ENCODE data around the gene VEGFB.

VEGFB gene

GRCh38 chr11:64263021-64263946 lies 28.9 kb downstream of the VEGFB start:
- DNase-seq = no peak

DNA sequence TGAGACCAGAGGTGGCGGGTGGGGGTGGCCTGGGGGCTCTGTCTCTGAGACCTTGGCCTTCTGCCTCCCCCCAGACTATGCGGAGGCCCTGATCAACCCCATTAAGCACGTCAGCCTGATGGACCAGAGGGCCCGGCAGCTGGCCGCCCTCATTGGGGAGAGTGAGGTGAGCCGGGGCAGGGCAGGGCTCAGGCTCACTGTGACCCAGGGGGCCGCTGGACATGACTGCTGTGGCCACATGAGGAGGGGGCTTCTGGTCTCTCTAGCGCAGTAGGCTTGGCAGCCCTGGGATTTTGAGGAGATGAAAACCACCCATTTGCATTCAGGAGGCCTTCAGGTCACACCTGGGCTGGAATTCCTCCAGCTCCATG lies 29.5 kb downstream of the VEGFB start:
- DNase-seq = no peak

DNA sequence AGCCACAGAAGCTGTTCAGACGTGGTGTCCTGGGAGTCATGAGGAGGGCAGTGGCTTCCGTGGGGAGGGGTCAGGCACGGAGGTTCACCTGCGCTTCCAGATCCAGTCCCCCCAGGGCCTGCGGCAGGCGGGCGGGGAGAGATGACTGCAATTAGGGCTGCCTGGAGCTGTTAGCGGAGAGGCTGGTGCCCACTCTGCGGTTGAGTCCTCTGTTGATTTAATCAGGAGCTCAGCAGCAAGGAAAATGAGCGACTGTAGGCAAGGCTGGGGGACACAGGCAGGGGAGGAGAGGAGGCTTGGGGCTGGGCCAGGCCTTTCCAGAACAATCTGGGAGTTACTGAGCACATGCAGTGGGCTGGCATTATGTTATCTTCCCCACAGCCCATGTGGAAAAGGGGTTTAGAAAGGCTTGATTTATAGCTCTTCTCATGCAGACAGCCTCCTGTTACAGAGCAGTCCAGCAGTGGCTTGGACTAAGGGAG lies 30.0 kb downstream of the VEGFB start:
- no peak for DNase-seq

DNA sequence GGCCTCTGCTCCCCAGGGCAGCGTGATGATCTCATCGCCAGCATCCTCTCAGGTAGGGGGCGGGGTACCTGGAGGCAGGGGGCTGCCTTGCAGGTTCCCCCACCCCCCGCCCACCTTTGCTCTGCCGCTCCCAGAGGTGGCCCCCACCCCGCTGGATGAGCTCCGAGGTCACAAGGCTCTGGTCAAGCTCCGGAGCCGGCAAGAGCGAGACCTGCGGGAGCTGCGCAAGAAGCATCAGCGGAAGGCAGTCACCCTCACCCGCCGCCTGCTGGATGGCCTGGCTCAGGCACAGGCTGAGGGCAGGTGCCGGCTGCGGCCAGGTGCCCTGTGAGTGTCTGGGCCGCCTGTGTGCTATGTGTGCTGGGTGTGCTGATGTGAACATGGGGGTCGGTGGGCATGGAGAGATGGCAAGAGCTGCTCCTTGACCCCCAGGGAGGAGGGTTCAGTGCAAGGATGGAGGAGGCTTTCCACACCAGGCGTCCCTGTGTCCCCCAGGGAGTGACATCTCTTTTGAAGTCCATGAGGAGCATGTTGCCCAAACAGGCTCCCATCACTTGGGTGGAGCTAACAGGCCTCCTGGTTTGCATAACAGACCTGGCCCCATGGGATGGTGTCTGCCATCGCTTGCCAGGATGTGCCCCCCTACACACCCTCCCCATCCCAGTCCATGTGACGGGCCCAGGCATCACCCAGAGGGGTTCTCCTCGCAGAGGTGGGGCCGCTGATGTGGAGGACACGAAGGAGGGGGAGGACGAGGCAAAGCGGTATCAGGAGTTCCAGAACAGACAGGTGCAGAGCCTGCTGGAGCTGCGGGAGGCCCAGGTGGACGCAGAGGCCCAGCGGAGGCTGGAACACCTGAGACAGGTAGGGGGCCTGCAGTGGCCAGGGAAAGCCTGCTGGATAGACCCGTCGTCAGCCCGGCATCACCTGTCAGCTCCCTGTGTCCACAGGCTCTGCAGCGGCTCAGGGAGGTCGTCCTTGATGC lies 31.1 kb downstream of the VEGFB start:
- no peak for DNase-seq

DNA sequence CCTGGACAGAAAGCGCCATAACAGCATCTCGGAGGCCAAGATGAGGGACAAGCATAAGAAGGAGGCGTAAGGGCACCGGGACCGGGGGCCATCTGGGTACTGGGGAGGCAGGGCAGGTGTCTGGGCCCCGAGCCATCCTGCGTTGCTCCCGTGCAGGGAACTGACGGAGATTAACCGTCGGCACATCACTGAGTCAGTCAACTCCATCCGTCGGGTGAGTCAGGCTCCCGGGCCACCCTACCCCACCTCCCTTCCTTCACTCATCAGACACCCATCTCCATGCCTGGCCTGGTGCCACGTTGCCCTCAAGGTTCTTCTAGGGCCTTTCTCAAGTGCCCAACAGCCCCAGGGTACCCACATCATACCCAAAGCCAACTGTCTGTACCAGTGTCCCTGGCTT lies 32.0 kb downstream of the VEGFB start:
- DNase-seq = no peak

GRCh38 chr11:64267207-64267945 lies 33.0 kb downstream of the VEGFB start:
- no peak for DNase-seq

GRCh38 chr11:64268025-64268892 lies 33.9 kb downstream of the VEGFB start:
- DNase-seq = no peak

DNA sequence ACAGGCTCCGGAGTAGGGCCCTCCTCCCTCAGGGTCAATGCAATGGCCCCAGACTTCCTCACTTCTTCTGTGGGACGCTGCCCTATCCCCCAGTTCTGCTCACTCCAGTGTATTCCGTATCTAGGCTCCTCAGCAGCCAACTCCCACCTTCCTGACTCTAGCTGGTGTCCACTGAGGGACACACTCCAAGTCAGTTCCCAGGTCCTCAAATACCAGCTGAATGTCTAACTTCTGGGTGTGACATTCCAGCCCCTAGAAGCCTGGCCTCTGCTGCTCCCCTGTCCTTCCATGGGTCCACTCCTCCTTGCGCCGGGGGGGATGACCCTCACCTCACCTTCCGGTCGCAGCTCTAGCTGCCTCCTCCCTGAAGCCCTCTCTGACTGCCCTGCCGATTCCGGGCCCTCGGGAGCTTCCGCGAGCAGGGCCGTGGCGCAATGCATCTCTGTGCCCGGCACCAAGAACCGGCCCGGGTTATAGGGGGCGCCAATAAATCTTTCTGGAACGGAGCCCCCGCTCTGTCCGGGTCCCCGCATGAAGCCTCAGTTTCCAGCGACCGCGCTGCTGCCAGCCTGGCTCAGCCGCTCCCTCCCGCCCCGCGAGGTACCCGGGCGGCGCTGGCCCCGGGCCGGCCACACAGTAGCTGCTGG lies 34.6 kb downstream of the VEGFB start:
- DNase-seq = no peak

- peak; percentile 98 for DNase-seq
Measured at GRCh38 chr11:64269540-64270220, 35.3 kb downstream of the VEGFB start.

DNA sequence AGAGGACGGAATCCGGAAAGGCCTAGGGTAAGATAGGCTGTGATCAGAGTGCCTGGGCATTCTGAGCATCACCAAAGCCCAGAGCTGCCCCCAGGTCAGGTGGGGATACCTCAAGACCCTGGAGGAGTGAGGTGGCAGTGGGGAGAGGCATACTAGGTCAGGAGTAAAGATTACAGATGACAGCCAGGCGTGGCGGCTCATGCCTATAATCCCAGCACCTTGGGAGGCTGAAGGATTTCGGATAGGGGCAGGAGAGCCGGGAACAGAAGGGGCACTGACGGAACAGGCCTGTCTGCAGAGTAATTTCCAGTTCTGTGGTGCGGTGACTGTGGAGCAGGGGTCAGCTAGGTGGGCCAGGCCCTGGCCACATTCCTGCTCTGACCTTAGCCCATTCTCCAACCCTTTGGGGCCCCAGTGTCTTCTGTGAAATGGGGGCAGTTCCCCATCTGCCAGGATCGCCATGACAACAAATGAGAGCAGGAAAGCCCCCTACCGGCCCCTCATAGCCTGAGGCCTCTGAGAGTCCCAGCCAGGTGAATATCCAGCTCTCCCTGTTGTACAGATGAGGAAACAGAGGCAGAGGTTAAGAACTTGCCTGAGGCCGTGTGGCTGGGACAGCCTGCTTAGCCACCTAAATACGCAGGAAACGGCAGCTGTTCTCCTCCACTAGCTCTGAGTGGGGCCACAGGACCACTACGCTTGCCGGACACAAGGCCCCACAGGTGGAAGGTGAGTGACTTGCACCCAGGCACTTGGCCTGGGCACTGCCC lies 40.8 kb downstream of the VEGFB start:
- DNase-seq = no peak

DNA sequence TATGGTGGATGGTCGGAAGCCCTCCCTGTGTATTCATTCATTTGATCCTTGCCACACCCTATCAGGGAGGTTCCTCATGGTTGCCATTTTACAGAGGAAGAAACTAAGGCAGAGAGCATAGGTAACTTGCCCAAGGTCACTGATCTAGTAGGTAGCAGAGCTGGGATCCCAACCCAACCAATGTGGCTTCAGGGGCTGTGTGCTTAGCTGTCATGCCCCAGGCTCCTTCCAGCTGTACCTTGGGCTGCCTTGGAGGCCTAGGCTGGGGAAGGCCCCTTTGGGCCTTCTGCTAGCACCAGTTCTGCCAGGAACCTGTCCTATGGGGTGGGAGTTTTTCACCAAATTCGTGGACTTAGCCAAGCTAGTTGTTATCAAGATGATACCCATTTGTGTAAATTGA lies 41.5 kb downstream of the VEGFB start:
- DNase-seq = no peak

DNA sequence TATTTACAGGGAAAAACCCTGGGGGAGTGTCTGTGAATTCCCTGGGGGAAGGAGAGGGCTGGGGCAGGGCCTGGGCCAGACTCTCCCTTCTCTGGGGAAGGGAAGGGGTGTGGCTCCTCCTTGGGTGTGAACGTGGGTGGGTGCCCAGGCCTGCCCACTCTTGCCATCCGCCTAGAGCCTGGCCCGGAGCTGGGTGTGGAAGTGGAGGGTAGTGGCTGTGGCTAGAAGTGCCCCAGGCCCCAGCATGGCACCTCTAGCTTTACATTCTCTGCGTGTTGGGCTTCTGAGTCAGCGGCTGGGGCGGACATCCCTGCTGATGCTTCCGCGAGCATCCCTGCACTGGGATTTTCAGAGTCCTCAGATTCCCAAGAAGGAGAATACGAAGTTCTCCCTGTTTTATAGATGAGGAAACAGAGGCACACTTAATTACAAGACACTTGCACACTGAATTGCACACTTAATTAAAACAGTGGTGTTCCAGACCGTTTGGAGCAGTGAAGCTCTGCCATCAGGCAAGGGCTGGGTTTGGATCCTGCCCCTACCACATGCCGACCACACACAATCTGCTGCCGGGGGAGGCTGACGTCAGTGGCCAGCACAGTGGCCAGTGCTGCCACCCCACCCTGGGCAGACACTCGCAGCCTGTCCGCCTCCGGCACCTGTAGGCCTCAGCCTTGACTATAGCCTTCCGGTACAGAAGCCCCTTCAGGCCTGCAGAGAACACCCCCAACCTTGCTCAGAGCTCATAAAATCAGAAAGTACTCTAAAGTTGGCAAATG lies 42.5 kb downstream of the VEGFB start:
- no peak for DNase-seq

- DNase-seq = no peak
Measured at GRCh38 chr11:64278576-64279190, 44.3 kb downstream of the VEGFB start.

- no peak for DNase-seq
Measured at GRCh38 chr11:64281957-64282770, 47.8 kb downstream of the VEGFB start.

GRCh38 chr11:64283092-64283491 lies 48.7 kb downstream of the VEGFB start:
- no peak for DNase-seq

DNA sequence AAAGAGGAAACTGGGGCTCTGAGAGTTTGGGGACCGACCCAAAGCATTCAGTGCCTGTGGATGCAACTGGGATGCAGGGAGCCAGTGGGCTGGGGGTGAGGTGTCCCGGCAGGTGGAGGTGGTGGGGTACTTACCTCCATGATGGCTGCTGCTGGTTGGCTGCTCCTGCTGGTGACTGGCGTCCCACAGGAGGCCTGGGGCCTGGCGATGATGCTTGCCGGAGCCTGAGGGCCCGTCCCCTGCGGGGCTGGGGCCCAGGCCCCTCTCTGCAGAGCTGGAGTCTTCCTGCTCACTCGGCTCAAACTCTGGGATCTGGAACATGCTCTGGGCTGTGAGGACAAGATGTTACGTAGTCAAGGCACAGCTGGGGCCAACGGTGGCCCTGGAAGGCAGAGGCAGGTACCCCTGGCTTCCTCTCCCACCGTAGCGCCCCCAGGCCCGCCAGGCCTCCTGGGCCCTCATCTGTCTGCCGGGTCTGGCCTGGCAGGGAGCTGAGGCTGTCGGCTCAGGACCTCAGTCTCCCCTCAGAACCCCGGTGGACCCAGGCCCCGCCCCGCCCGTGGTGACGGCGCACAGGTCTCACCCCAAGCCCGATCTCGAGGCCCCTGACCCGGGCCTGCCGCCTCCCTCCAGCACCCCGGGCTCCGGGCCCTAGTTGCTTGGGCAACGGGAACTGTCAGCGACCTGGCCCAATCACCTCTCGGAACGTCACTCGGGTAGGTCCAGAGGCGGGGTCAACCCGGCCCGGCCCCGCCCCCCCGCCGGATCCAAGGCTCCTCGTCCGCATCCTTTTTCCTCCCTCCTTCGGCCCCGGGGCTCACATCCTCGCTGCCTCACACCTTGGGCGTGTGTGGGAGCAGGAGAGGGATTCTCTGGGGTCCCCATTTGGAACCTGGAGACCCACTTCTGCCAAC lies 49.9 kb downstream of the VEGFB start, which contains the start of gene BAD:
TSS of gene BAD (minus strand) at position 618 of the 914 bp plus-strand sequence. CDS start at position 321, 297 bp downstream.
- peak; percentile 89 for DNase-seq

Measured in activated CD8-positive, alpha-beta memory T cell treated with anti-CD3 and anti-CD28 coated beads, Interleukin-2, amount 50 U/mL, for 4 hours (primary cell).